HCT116 (cell line): ENCODE data around the gene SLC22A2. TPM values are rescaled to one million over a fixed set of nuclear protein-coding genes. Genes with fewer than 3 reads are reported as not detected.

Experiments
- ATAC-seq: fragments of 200-7000 bp; cut with Tn5 transposase; 2 replicates; pipeline ENCODE4 v1.9.1; 2020; ENCODE audit warnings: mild to moderate bottlenecking, moderate library complexity
- BruUV-seq: library from RNA; stranded (reverse); fragments of 400-500 nt; replicated peaks from 2 replicates; lab custom pipeline; 2021; lab: Mats Ljungman, UMichigan
- CTCF ChIA-PET: fragments of 300-600 bp; sonication (Branson Sonifier 250); formaldehyde crosslinking; loops from one replicate; lab custom pipeline; 2021; ENCODE audit warnings: antibody characterized with exemption; lab: Charles Lee
- POLR2A ChIA-PET: fragments of 300-600, 350-600 bp; sonication (Branson Sonifier 250); formaldehyde crosslinking; loops from one replicate; lab custom pipeline; 2021; ENCODE audit warnings: antibody characterized with exemption; lab: Charles Lee
- RAD21 ChIA-PET, 2 experiments: fragments of 300-600 bp; sonication (Branson Sonifier 250); formaldehyde crosslinking; loops; one replicate each; lab custom pipeline; 2023; ENCODE audit warnings: low total read pairs in 2 of 2; ENCODE audit not compliant: uncharacterized antibody in 2 of 2, unreplicated experiment in 2 of 2, low non-redundant PET in 1 of 2; lab: Charles Lee
- DNase-seq: peaks from one replicate; pipeline ENCODE4 v3.0.0-alpha.2; 2010; ENCODE audit warnings: low read depth, low spot score
- H2AFZ ChIP-seq: fragments of 200-600 bp; shearing (Covaris generic), sonication (generic); 2 replicates; pipeline ENCODE4 v1.6.1; 2017; ENCODE audit warnings: low read depth, mixed run types, mixed read lengths, antibody characterized with exemption, low read length; ENCODE audit not compliant: poor library complexity, severe bottlenecking
- H3K27ac ChIP-seq: 2 replicates; pipeline ENCODE4 v1.5.1; 2012; ENCODE audit warnings: low read depth, low read length
- H3K27me3 ChIP-seq: fragments of 200-600 bp; sonication (generic); 2 replicates; pipeline ENCODE4 v1.6.1; 2016; ENCODE audit warnings: mixed run types, low read length, mixed read lengths; ENCODE audit not compliant: insufficient read depth
- H3K36me3 ChIP-seq, 2 experiments: fragments of 200-500 bp in 1 of 2; fragments of 200-600 bp in 1 of 2; sonication (Bioruptor generic) in 1 of 2; sonication (generic) in 1 of 2; 2 replicates each; pipeline versions ENCODE4 v1.5.1 to v1.6.1; 2014 to 2016; ENCODE audit warnings: low read length in 2 of 2, inconsistent platforms in 1 of 2, mixed read lengths in 1 of 2, mixed run types in 1 of 2; ENCODE audit not compliant: insufficient read depth in 2 of 2, control insufficient read depth in 1 of 2
- H3K4me1 ChIP-seq, 2 experiments: fragments of 200-600 bp in 1 of 2; sonication (generic) in 1 of 2; 2 replicates each; pipeline versions ENCODE4 v1.5.1 to v1.6.1; 2012 to 2017; ENCODE audit warnings: low read length in 2 of 2, inconsistent platforms in 1 of 2, mild to moderate bottlenecking in 1 of 2, mixed read lengths in 1 of 2, mixed run types in 1 of 2, moderate library complexity in 1 of 2; ENCODE audit not compliant: insufficient read depth in 2 of 2, control insufficient read depth in 1 of 2
- H3K4me2 ChIP-seq: fragments of 200-600 bp; sonication (generic); 2 replicates; pipeline ENCODE4 v1.6.1; 2017; ENCODE audit warnings: mixed run types, low read length, mixed read lengths
- H3K4me3 ChIP-seq, 2 experiments: fragments of 200-600 bp in 1 of 2; sonication (generic) in 1 of 2; replicated peaks in 1 of 2; 2 replicates each; pipeline ENCODE4 v1.5.1; 2011 to 2016; ENCODE audit warnings: low read length in 2 of 2, control low read depth in 1 of 2, low read depth in 1 of 2, mild to moderate bottlenecking in 1 of 2, mixed read lengths in 1 of 2, mixed run types in 1 of 2
- H3K79me2 ChIP-seq: fragments of 200-600 bp; sonication (generic); 2 replicates; pipeline ENCODE4 v1.6.1; 2017; ENCODE audit warnings: mild to moderate bottlenecking, mixed run types, low read length, moderate library complexity, mixed read lengths; ENCODE audit not compliant: insufficient read depth
- H3K9ac ChIP-seq: fragments of 200-600 bp; sonication (generic); 2 replicates; pipeline ENCODE4 v1.6.1; 2016; ENCODE audit warnings: low read length, mixed read lengths
- H3K9me2 ChIP-seq: fragments of 200-600 bp; sonication (generic), shearing (Covaris generic); 2 replicates; pipeline ENCODE4 v1.6.1; 2017; ENCODE audit warnings: mixed run types, mild to moderate bottlenecking, moderate library complexity; ENCODE audit not compliant: insufficient read depth
- H3K9me3 ChIP-seq, 2 experiments: fragments of 200-500 bp in 1 of 2; fragments of 200-600 bp in 1 of 2; sonication (Bioruptor generic) in 1 of 2; sonication (generic) in 1 of 2; 2 replicates each; pipeline ENCODE4 v1.6.1; 2014 to 2017; ENCODE audit warnings: low read length in 2 of 2, mixed read lengths in 2 of 2, inconsistent platforms in 1 of 2, low read depth in 1 of 2, mild to moderate bottlenecking in 1 of 2, mixed run types in 1 of 2, moderate library complexity in 1 of 2; ENCODE audit not compliant: control insufficient read depth in 1 of 2, insufficient read depth in 1 of 2
- H4K20me1 ChIP-seq: fragments of 200-600 bp; sonication (generic), shearing (Covaris generic); 2 replicates; pipeline ENCODE4 v1.6.1; 2017; ENCODE audit warnings: mixed run types, mild to moderate bottlenecking, moderate library complexity; ENCODE audit not compliant: insufficient read depth
- ATF3 ChIP-seq: IDR thresholded peaks from 2 replicates; pipeline ENCODE4 v1.6.1; 2012
- CBX3 ChIP-seq: IDR thresholded peaks from 2 replicates; pipeline ENCODE4 v1.6.1; 2012; ENCODE audit warnings: low read depth
- CEBPB ChIP-seq: IDR thresholded peaks from 2 replicates; pipeline ENCODE4 v1.6.1; 2012; ENCODE audit warnings: low read depth
- EGR1 ChIP-seq: IDR thresholded peaks from 2 replicates; pipeline ENCODE4 v1.6.1; 2012; ENCODE audit warnings: low read depth
- ELF1 ChIP-seq: IDR thresholded peaks from 2 replicates; pipeline ENCODE4 v1.6.1; 2012; ENCODE audit warnings: low read depth, borderline replicate concordance
- EZH2 ChIP-seq: fragments of 200-600 bp; sonication (generic); IDR thresholded peaks from 2 replicates; pipeline ENCODE4 v1.6.1; 2017; ENCODE audit warnings: antibody characterized with exemption, mixed run types
- JUND ChIP-seq: IDR thresholded peaks from 2 replicates; pipeline ENCODE4 v1.6.1; 2012
- POLR2A ChIP-seq: IDR thresholded peaks from 2 replicates; pipeline ENCODE4 v1.7.0; 2011; ENCODE audit warnings: borderline replicate concordance; ENCODE audit not compliant: insufficient read depth, insufficient read length; ENCODE audit errors: extremely low read depth
- SP1 ChIP-seq: IDR thresholded peaks from 2 replicates; pipeline ENCODE4 v1.6.1; 2012; ENCODE audit warnings: low read depth
- SRF ChIP-seq: IDR thresholded peaks from 2 replicates; pipeline ENCODE4 v1.6.1; 2012; ENCODE audit warnings: low read depth
- TCF7L2 ChIP-seq: IDR thresholded peaks from 2 replicates; pipeline ENCODE4 v1.7.0; 2011; ENCODE audit warnings: borderline replicate concordance, inconsistent platforms; ENCODE audit not compliant: insufficient read depth, insufficient read length; ENCODE audit errors: extremely low read depth
- YY1 ChIP-seq: IDR thresholded peaks from 2 replicates; pipeline ENCODE4 v1.6.1; 2011; ENCODE audit warnings: low read length, low read depth, moderate library complexity, mild to moderate bottlenecking; ENCODE audit not compliant: insufficient replicate concordance; ENCODE audit errors: extremely low read depth
- ZNF274 ChIP-seq: fragments of 200-500 bp; sonication (Bioruptor generic); IDR thresholded peaks from 2 replicates; pipeline ENCODE4 v1.6.1; 2014; ENCODE audit warnings: mild to moderate bottlenecking, low read depth, low read length, inconsistent platforms
- intact Hi-C: fragments of 100-400 bp; cut with micrococcal nuclease; formaldehyde crosslinking; loops from 2 replicates; pipeline ENCODE4 v1.10.0; 2022
- total RNA-seq: library from RNA; stranded (reverse); gene quantifications from one replicate; pipeline ENCODE4 v1.2.1, GENCODE V29; 2021; ENCODE audit not compliant: unreplicated experiment

Gene SLC22A2
- total RNA-seq, 1 experiment from 2014 or later = not detected

- no peak overlapping the region for H2AFZ ChIP-seq
- no peak overlapping the region for H3K27ac ChIP-seq
- RAD21 ChIA-PET = no interaction called here
- H3K9me2 ChIP-seq = no peaks in the 10 kb centered on the region
- intact Hi-C loops = no loop called here
- no TSS peak for BruUV-seq
- no peaks in the 10 kb centered on the region for H3K79me2 ChIP-seq
- CTCF ChIA-PET = no interaction called here
- no peaks in the 10 kb centered on the region for H4K20me1 ChIP-seq
- TF ChIP-seq ATF3 (no peak), JUND (no peak), ELF1 (no peak), TCF7L2 (no peak), CBX3 (no peak), YY1 (no peak), SRF (no peak), SP1 (no peak), POLR2A (no peak), ZNF274 (no peak)
- no peak overlapping the region for H3K4me3 ChIP-seq
- H3K9ac ChIP-seq = no peak overlapping the region
- no peaks in the 10 kb centered on the region for H3K27me3 ChIP-seq
- H3K36me3 ChIP-seq = no peaks in the 10 kb centered on the region
- H3K9me3 ChIP-seq = no peaks in the 10 kb centered on the region
- H3K4me2 ChIP-seq = no peak overlapping the region
- POLR2A ChIA-PET = no interaction called here
- H3K4me1 ChIP-seq = no peaks in the 10 kb centered on the region
- no peak for DNase-seq
- ATAC-seq = no peak
Observed at GRCh38 chr6:160247457-160247883, 11.2 kb downstream of the SLC22A2 start.

DNA sequence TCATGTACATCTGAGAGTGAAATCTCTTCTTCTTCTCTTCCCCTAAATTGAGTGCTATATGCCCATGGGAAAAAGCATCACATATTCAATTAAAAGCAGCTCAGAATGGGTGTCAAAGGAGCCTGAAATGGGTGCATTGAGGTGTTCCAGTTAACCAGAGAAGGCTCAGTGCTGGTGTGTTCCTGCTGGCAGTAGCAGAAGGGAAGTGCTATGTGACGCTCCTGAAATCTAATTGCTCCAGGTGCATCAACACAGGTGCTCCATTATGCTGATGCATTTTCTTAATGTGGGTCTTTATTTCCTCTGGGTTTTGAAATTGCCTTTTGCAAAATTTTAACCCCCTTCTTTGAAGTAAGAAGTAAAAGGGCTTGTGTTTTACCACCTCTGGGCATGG lies 17.9 kb downstream of the SLC22A2 start:
- H3K27me3 ChIP-seq = no peaks in the 10 kb centered on the region
- H3K4me1 ChIP-seq = peaks cover 0 to 23% of the 10 kb centered on the region in 2 experiments; a peak in 2 of 4 replicates
- H3K27ac ChIP-seq = no peak overlapping the region
- H3K4me2 ChIP-seq = no peak overlapping the region
- ChIA-PET POLR2A (no interaction called here), CTCF (no interaction called here), RAD21 (no interaction called here)
- no peak for TF ChIP-seq ZNF274
- TF ChIP-seq CEBPB = no peak
- TF ChIP-seq EZH2 = no peak
- no peak for TF ChIP-seq EGR1
- H3K79me2 ChIP-seq = no peaks in the 10 kb centered on the region
- H3K9ac ChIP-seq = no peak overlapping the region
- no peaks in the 10 kb centered on the region for H4K20me1 ChIP-seq
- no peaks in the 10 kb centered on the region for H3K36me3 ChIP-seq
- no peaks in the 10 kb centered on the region; the same call in 1 of the 2 replicates for H3K9me2 ChIP-seq
- no peak overlapping the region for H3K4me3 ChIP-seq
- no TSS peak for BruUV-seq
- intact Hi-C loops = no loop called here
- ATAC-seq = no peak
- no peak overlapping the region for H2AFZ ChIP-seq
- DNase-seq = no peak
- no peaks in the 10 kb centered on the region for H3K9me3 ChIP-seq
